B cell (primary cell): Measurements from ENCODE around the gene SLC2A5. TPM values are rescaled to one million over a fixed set of nuclear protein-coding genes. Genes with fewer than 3 reads are reported as not detected.
A peak's percentile ranks its signal among the peaks of the same experiment; 100 is the strongest.

ENCODE experiments used
- ATAC-seq: fragments of 200-7000 bp; cut with Tn5 transposase; one replicate; pipeline ENCODE4 v1.10.0; 2021; ENCODE audit warnings: low read depth, mild to moderate bottlenecking, moderate number of reproducible peaks, moderate library complexity
- CTCF ChIA-PET: fragments of 350-600 bp; sonication (Branson Sonifier 250); formaldehyde crosslinking; loops from one replicate; lab custom pipeline; 2021; ENCODE audit warnings: antibody characterized with exemption, inconsistent platforms; lab: Charles Lee
- POLR2A ChIA-PET: fragments of 350-600 bp; sonication (Branson Sonifier 250); formaldehyde crosslinking; loops from one replicate; lab custom pipeline; 2021; ENCODE audit warnings: antibody characterized with exemption; lab: Charles Lee
- DNase-seq: peaks from one replicate; pipeline ENCODE4 v3.0.0; 2013
- H2AFZ ChIP-seq: 2 replicates; pipeline ENCODE4 v1.6.1; 2012; ENCODE audit warnings: mild to moderate bottlenecking, low read depth, low read length; ENCODE audit not compliant: insufficient read depth, poor library complexity, severe bottlenecking
- H3K27ac ChIP-seq, 2 donors: 1 replicate in 1 of 2; 2 replicates in 1 of 2; pipeline ENCODE4 v1.5.1; 2012 to 2013; ENCODE audit warnings: low read length in 2 of 2, mild to moderate bottlenecking in 2 of 2, moderate library complexity in 1 of 2
- H3K27me3 ChIP-seq, 4 experiments: fragments of 200-600 bp in 1 of 4; sonication (generic) in 1 of 4; replicated peaks in 1 of 4; 1 replicate in 2 of 4; 2 replicates in 2 of 4; pipeline versions ENCODE4 v1.6.1 to v1.7.0; 2013 to 2016; ENCODE audit warnings: low read length in 3 of 4, mild to moderate bottlenecking in 2 of 4, mixed read lengths in 1 of 4, moderate library complexity in 1 of 4; ENCODE audit not compliant: insufficient read depth in 4 of 4, control insufficient read depth in 3 of 4; ENCODE audit errors: control extremely low read depth in 1 of 4
- H3K36me3 ChIP-seq, 2 experiments: replicated peaks in 1 of 2; 1 replicate in 1 of 2; 2 replicates in 1 of 2; pipeline versions ENCODE4 v1.6.1 to v1.7.1; 2013; ENCODE audit warnings: low read length in 1 of 2; ENCODE audit not compliant: insufficient read depth in 2 of 2, control insufficient read depth in 1 of 2; ENCODE audit errors: control extremely low read depth in 1 of 2, extremely low read depth in 1 of 2
- H3K4me1 ChIP-seq, 2 donors: fragments of 200-600 bp in 1 of 2; sonication (generic) in 1 of 2; 1 replicate in 1 of 2; 2 replicates in 1 of 2; pipeline versions ENCODE4 v1.5.1 to v1.6.1; 2013 to 2017; ENCODE audit warnings: low read length in 2 of 2; ENCODE audit not compliant: control insufficient read depth in 2 of 2, insufficient read depth in 2 of 2
- H3K4me2 ChIP-seq: replicated peaks from 2 replicates; pipeline ENCODE3; 2012; ENCODE audit warnings: mild to moderate bottlenecking, low read depth, low read length; ENCODE audit not compliant: poor library complexity, severe bottlenecking
- H3K4me3 ChIP-seq, 5 experiments: fragments of 200-600 bp in 1 of 5; sonication (generic) in 1 of 5; 1 replicate in 3 of 5; 2 replicates in 2 of 5; pipeline versions ENCODE4 v1.5.1 to v1.7.0; 2011 to 2016; ENCODE audit warnings: low read length in 4 of 5, mild to moderate bottlenecking in 4 of 5, low read depth in 2 of 5, control low read depth in 1 of 5, moderate library complexity in 1 of 5; ENCODE audit not compliant: insufficient read depth in 1 of 5; ENCODE audit errors: control extremely low read depth in 1 of 5, extremely low read depth in 1 of 5
- H3K79me2 ChIP-seq: fragments of 200-600 bp; sonication (generic); one replicate; pipeline ENCODE4 v1.6.0; 2016; ENCODE audit warnings: low read length; ENCODE audit not compliant: control insufficient read depth, insufficient read depth
- H3K9ac ChIP-seq: fragments of 200-600 bp; sonication (generic); 2 replicates; pipeline ENCODE4 v1.6.1; 2017; ENCODE audit warnings: mild to moderate bottlenecking, low read length, moderate library complexity
- H3K9me3 ChIP-seq, 3 donors: one replicate each; pipeline versions ENCODE4 v1.6.1 to v1.7.1; 2013; ENCODE audit warnings: low read length in 2 of 3; ENCODE audit not compliant: control insufficient read depth in 2 of 3, insufficient read depth in 1 of 3; ENCODE audit errors: control extremely low read depth in 1 of 3
- H4K20me1 ChIP-seq: 2 replicates; pipeline ENCODE4 v1.6.0; 2012; ENCODE audit warnings: mild to moderate bottlenecking, low read length; ENCODE audit not compliant: insufficient read depth, control insufficient read depth, poor library complexity, severe bottlenecking
- H3K27ac Mint-ChIP-seq: one replicate; pipeline ENCODE4 v1.8.0; 2021; ENCODE audit warnings: mixed read lengths
- H3K27me3 Mint-ChIP-seq: one replicate; pipeline ENCODE4 v1.8.0; 2021; ENCODE audit warnings: mixed read lengths
- H3K4me1 Mint-ChIP-seq: one replicate; pipeline ENCODE4 v1.8.0; 2021; ENCODE audit warnings: mixed read lengths
- H3K4me3 Mint-ChIP-seq: one replicate; pipeline ENCODE4 v1.8.0; 2021; ENCODE audit warnings: mixed read lengths
- H3K9me3 Mint-ChIP-seq: one replicate; pipeline ENCODE4 v1.8.0; 2022; ENCODE audit warnings: mixed read lengths; ENCODE audit not compliant: insufficient read depth
- EZH2 ChIP-seq: IDR thresholded peaks from 2 replicates; pipeline ENCODE4 v1.6.1; 2012; ENCODE audit warnings: borderline replicate concordance, low read depth, mild to moderate bottlenecking, moderate library complexity, low read length; ENCODE audit not compliant: insufficient read depth, poor library complexity, severe bottlenecking
- WGBS: methylation state at CpG from one replicate; pipeline ENCODE4 v1.1.5; 2013; ENCODE audit warnings: missing lambda C conversion rate; ENCODE audit not compliant: insufficient coverage; 5-methylcytosine and 5-hydroxymethylcytosine counted together
- intact Hi-C: fragments of 100-400 bp; cut with micrococcal nuclease; formaldehyde crosslinking; loops from one replicate; pipeline ENCODE4 v1.10.0; 2022
- polyA plus RNA-seq: library from polyadenylated mRNA; depleted of rRNA; stranded (reverse); fragments of >200 nt; gene quantifications from 2 replicates; pipeline ENCODE4 v1.2.3, GENCODE V29; 2012
- total RNA-seq, 2 donors: library from RNA; stranded (reverse); fragments of 120-200 nt in 1 of 2; gene quantifications; 1 replicate in 1 of 2; 2 replicates in 1 of 2; pipeline versions ENCODE4 v1.2.3 to v1.2.4, GENCODE V29; 2013 to 2022
- TF ChIP-seq, protein P1 (sequence below): fragments of 200-600 bp; IDR thresholded peaks from one replicate; pipeline ENCODE4 v1.8.0; 2022; ENCODE audit warnings: antibody characterized with exemption, mild to moderate bottlenecking

SLC2A5 gene
- total and polyA plus RNA-seq, 2 donors (not counting 1 experiment from before 2014, with no cell fraction given), result 16.7 to 29.5 TPM

DNA sequence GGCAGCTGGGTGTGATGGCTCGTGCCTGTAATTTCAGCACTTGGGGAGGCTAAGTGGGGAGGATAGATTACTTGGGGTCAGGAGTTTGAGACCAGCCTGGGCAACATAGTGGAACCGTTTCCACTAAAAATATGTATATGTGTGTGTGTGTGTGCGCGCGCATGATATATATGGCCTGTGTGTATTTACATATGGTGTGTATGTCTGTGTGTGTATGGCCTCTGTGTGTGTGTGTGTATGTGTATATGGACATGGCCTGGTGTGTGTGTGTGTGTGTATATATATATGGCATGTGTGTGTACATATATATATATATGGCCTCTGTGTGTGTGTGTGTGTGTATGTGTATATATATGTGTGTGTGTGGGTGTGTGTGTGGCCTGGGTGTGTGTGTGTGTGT lies 27.2 kb downstream of the SLC2A5 start:
- no peaks in the 10 kb centered on the region for H3K9me3 Mint-ChIP-seq
- WGBS, result 97% methylated on average over 5 of the region's 5 CpGs
- Histone ChIP-seq H2AFZ (no peak overlapping the region), H3K36me3 (peaks cover under 1 to 31% of the 10 kb centered on the region in 2 experiments), H4K20me1 (no peaks in the 10 kb centered on the region), H3K4me3 (no peak overlapping the region), H3K79me2 (no peaks in the 10 kb centered on the region), H3K9ac (no peak overlapping the region), H3K27ac (no peak overlapping the region), H3K9me3 (peaks cover 0 to 11% (median 0%) of the 10 kb centered on the region in 3 donors), H3K27me3 (no peaks in the 10 kb centered on the region), H3K4me2 (no peak overlapping the region), H3K4me1 (peaks cover 14 to 19% of the 10 kb centered on the region in 2 donors)
- DNase-seq, result no peak
- no peak for TF ChIP-seq EZH2
- TF ChIP-seq, protein P1, sequence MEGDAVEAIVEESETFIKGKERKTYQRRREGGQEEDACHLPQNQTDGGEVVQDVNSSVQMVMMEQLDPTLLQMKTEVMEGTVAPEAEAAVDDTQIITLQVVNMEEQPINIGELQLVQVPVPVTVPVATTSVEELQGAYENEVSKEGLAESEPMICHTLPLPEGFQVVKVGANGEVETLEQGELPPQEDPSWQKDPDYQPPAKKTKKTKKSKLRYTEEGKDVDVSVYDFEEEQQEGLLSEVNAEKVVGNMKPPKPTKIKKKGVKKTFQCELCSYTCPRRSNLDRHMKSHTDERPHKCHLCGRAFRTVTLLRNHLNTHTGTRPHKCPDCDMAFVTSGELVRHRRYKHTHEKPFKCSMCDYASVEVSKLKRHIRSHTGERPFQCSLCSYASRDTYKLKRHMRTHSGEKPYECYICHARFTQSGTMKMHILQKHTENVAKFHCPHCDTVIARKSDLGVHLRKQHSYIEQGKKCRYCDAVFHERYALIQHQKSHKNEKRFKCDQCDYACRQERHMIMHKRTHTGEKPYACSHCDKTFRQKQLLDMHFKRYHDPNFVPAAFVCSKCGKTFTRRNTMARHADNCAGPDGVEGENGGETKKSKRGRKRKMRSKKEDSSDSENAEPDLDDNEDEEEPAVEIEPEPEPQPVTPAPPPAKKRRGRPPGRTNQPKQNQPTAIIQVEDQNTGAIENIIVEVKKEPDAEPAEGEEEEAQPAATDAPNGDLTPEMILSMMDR, result no peak
- no peak overlapping the region for H3K4me3 Mint-ChIP-seq
- no peak overlapping the region for H3K27ac Mint-ChIP-seq
- CTCF ChIA-PET, result interaction anchor here (0.6 kb wide), 1 partner anchor 908 kb away, joined by 4 read pairs; no protein-coding TSS in a partner anchor
- ATAC-seq, result no peak
- H3K4me1 Mint-ChIP-seq, result peaks cover 32% of the 10 kb centered on the region
- no peaks in the 10 kb centered on the region for H3K27me3 Mint-ChIP-seq
- intact Hi-C loops, result no loop called here
- POLR2A ChIA-PET, result no interaction called here

DNA sequence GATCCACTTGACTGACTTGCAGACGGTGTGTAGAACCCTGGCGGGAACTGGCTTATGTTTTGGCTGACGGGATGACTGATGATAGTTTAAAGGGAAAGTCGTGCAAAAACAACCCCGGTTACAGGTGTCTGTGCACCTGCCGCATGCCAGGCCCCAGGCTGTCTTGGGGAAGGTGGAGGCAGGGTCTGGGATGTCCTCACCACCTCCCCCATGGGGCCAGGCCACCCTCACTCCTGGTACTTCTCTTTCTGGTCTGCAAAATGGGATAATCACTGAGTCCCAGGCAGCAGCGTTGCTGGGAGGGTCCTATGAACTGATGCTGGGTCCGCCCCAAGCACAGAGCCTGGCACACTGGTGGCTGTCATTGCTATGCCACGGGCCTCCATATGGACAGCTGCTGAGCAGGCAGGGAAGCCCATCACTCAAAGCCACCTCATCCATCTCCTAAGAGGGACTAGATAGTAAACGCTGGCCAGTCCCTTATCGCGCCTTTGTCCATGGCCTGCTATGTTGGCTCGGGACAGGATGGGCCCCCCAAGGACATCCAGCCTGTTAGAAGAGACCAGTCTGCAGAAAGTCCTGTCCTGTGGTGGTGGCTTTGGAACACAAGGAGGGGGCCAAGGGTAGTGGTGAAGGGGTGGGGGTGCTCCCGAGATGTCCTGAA lies 28.2 kb downstream of the SLC2A5 start:
- Mint-ChIP-seq H3K9me3 (no peaks in the 10 kb centered on the region), H3K4me3 (no peak overlapping the region), H3K4me1 (peaks cover 38% of the 10 kb centered on the region), H3K27me3 (no peaks in the 10 kb centered on the region), H3K27ac (peak overlapping the region; percentile 38)
- no peaks in the 10 kb centered on the region for H3K79me2 ChIP-seq
- peaks cover 0 to 27% of the 10 kb centered on the region in 2 experiments for H3K36me3 ChIP-seq
- POLR2A ChIA-PET, result no interaction called here
- no peak overlapping the region for H3K9ac ChIP-seq
- WGBS, result 89% methylated on average over 13 of the region's 14 CpGs
- TF ChIP-seq, protein P1, result no peak
- TF ChIP-seq EZH2, result no peak
- ATAC-seq (no peak), DNase-seq (no peak)
- H3K4me2 ChIP-seq, result no peak overlapping the region
- intact Hi-C loops, result no loop called here
- H3K4me3 ChIP-seq, result no peak overlapping the region
- H3K4me1 ChIP-seq, result peaks cover 22 to 30% of the 10 kb centered on the region in 2 donors
- no peaks in the 10 kb centered on the region for H4K20me1 ChIP-seq
- H3K27me3 ChIP-seq, result no peaks in the 10 kb centered on the region
- H3K9me3 ChIP-seq, result peaks cover 0 to 15% (median 2%) of the 10 kb centered on the region in 3 donors
- H2AFZ ChIP-seq, result no peak overlapping the region
- CTCF ChIA-PET, result no interaction called here
- H3K27ac ChIP-seq, result no peak overlapping the region
